OCI-M2 (cell line): ENCODE data around the gene EGFR.
"Not testable (repeated sequence)": the region's sequence is repeated elsewhere in the genome, so short reads cannot be mapped to it uniquely, and the experiment has no call there.

Experiments
- DNase-seq: peaks from one replicate; lab custom pipeline; 2025; ENCODE audit not compliant: unreplicated experiment; lab: John Stamatoyannopoulos, UW

EGFR gene

DNA sequence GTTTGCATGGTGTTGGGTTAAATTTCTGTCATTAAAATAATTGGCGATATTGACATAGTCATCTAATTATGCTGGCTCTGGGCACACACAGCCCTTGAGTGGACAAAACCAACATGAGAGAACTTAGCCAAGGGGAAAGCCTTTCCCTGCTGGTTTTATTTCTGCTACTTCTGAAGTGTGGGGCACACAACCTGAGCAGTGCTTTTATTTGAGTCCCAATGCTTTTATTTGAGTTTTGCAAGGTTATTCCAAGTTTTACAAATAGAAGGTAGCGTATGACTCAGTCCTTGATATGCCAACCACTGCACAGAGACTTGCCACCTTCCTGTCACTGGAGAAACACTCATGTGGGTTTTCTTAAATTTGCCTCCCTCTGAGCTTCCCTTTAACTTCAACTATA, 145.7 kb downstream of the EGFR start:
- no peak for DNase-seq

DNA sequence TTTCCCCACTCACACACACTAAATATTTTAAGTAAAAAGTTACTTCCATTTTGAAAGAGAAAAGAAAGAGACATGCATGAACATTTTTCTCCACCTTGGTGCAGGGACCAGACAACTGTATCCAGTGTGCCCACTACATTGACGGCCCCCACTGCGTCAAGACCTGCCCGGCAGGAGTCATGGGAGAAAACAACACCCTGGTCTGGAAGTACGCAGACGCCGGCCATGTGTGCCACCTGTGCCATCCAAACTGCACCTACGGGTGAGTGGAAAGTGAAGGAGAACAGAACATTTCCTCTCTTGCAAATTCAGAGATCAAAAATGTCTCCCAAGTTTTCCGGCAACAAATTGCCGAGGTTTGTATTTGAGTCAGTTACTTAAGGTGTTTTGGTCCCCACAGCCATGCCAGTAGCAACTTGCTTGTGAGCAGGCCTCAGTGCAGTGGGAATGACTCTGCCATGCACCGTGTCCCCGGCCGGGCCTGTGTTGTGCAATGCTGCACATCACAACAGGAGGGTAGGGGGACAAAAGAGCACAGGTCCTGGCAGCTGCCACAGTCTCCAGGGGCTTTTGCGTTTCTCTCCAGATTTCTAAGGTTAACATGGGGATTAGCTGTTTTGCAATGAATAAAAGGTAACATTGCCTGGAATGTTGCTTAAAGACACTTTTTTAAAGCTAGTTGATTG, 146.5 kb downstream of the EGFR start:
- no peak for DNase-seq

DNA sequence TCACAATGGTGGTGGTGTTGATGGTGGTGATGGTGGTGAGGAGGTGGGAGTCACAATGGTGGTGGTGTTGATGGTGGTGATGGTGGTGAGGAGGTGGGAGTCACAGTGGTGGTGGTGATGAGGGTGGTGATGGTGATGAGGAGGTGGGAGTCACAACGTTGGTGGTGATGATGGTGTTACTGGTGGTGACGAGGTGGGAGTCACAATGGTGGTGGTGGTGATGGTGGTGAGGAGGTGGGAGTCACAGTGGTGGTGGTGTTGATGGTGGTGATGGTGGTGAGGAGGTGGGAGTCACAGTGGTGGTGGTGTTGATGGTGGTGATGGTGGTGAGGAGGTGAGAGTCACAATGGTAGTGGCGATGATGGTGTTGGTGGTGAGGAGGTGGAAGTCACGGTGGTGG, 148.5 kb downstream of the EGFR start:
- not testable (repeated sequence) for DNase-seq

- DNase-seq = no peak
Observed at GRCh38 chr7:55170335-55171069, 151.7 kb downstream of the EGFR start.

DNA sequence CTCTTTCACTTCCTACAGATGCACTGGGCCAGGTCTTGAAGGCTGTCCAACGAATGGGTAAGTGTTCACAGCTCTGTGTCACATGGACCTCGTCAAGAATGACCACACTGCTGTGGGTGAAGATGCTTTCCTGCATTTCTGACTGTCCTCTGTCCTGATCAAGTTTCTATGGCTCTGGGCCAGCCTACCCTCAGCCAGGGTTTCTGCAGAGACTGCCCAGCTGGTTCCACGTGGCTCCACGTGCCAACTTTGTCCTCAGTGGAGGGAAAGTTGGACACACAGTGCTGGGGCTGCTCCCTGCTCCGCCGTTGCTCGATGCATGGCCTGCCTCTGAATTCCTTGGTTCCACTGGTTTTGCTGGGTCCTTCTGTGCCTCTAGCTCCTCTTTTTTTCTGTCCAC, 152.3 kb downstream of the EGFR start:
- no peak for DNase-seq

- no peak for DNase-seq
Observed at GRCh38 chr7:55172161-55172560, 153.3 kb downstream of the EGFR start.

DNA sequence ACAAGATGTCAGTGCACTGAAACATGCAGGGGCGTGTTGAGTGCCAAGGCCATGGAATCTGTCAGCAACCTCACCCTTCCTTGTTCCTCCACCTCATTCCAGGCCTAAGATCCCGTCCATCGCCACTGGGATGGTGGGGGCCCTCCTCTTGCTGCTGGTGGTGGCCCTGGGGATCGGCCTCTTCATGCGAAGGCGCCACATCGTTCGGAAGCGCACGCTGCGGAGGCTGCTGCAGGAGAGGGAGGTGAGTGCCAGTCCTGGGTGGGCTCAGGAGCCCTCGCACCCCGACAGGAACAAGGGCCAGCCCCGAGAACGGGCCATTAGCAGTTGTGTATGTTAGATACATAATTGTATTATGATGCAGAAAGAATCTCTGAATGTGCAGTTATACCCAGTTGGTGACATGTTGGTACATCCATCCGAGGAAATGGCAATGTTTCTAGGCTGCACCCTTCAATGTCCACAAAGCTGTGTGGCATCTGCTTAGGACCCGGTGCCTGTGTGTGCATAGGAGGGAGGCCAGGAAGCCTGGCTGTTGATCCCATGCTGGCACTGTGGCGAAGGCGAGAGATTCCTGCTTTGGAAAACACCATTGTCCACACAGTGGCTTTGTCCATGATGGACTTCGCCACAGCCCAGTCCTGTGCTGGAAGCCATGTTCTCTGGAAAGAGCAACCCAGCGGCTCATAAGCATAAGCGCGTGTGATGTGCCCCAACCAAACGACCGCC, 154.2 kb downstream of the EGFR start:
- no peak for DNase-seq

- no peak for DNase-seq
Observed at GRCh38 chr7:55173671-55174070, 154.9 kb downstream of the EGFR start.

- DNase-seq = no peak
Observed at GRCh38 chr7:55174456-55174855, 155.6 kb downstream of the EGFR start.

DNA sequence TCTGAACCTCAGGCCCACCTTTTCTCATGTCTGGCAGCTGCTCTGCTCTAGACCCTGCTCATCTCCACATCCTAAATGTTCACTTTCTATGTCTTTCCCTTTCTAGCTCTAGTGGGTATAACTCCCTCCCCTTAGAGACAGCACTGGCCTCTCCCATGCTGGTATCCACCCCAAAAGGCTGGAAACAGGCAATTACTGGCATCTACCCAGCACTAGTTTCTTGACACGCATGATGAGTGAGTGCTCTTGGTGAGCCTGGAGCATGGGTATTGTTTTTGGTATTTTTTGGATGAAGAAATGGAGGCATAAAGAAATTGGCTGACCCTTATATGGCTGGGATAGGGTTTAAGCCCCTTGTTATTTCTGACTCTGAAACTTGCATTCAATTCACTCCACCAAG, 156.0 kb downstream of the EGFR start:
- no peak for DNase-seq

DNA sequence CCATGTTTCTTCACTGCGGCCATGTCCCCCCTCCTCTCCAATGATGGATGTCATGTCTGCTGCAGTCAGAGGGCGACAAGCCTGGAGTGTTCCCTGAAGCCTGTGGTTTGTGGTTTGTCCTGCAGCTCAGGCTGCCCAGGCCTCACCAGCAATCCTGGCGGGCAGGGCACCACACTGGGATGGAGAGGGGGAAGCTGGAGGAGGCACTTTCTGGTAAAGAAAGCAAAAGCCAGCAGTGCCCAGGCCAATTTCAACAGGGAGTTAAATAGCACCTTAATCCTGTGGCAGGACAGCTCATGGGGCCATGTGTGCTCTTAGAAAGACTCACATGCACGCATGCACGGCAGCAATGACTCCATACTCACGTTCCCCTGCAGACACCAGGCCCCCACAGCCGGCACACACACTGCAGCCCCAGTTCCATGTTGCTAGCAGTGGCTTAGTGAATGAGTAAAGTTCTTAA, 158.3 kb downstream of the EGFR start:
- no peak for DNase-seq

DNA sequence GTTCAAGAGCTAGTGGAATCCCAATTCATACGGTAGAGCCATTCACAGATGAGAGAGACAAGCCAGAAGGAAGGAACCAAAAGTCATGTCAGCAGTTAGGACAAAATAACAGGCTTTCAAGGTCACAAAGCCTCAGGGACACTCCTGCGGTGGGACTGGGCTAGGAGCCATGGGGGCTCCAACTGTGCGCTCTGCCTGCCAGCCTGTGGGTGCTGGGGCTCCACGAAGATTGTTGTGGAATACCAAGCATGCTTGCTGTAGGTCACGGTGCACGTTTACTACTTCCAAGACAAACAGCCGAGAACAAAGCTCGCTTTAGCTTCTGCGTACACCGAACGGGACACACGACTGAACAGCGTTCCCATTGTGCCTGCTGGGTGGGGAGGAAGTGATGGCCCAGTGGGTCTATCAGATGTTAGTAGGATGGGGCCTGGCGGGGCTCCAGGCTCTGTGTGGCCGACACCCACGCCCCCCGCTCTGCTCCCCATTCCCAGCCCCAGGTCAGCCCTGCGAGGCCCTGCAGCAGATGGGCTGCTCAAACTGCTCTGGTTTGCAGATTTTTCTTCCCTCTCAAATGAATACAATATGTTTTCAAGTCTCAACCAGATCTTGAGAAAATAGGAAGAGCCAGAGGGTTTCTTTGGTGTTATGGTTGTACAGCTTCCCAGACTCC, 158.9 kb downstream of the EGFR start:
- DNase-seq = no peak

- no peak for DNase-seq
Observed at GRCh38 chr7:55178292-55178862, 159.6 kb downstream of the EGFR start.

- DNase-seq = no peak
Observed at GRCh38 chr7:55178863-55179773, 160.3 kb downstream of the EGFR start.

DNA sequence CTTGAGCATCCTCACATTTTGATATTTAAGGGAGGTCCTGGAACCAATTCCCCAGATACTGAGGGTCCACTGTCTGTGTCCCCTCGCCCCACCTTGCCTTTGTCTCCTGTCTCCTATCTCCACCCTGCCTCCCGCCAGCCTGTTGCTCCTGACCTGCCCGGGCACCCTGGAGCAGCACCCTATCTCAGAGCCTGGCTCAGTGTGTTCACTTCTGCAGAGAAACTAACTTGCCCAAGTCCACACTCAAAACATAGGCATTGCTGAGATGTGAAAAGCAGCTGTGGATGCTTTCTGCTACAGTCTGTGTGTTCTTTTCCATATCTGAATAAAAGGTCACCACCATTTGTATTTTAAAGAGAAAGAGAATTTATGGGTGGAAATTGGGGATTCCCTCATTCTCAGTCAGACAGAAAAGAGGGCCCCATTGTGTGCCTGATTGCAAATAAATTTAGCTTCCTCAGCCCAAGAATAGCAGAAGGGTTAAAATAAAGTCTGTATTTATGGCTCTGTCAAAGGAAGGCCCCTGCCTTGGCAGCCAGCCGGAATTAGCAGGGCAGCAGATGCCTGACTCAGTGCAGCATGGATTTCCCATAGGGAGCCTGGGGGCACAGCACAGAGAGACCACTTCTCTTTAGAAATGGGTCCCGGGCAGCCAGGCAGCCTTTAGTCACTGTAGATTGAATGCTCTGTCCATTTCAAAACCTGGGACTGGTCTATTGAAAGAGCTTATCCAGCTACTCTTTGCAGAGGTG, 161.3 kb downstream of the EGFR start:
- DNase-seq = no peak

GRCh38 chr7:55180963-55181542, 162.2 kb downstream of the EGFR start:
- DNase-seq = no peak

GRCh38 chr7:55181762-55182161, 162.9 kb downstream of the EGFR start:
- DNase-seq = no peak

- DNase-seq = no peak
Observed at GRCh38 chr7:55183897-55184296, 165.1 kb downstream of the EGFR start.

- no peak for DNase-seq
Observed at GRCh38 chr7:55185321-55185802, 166.5 kb downstream of the EGFR start.
